HG02943 (cell line): Measurements from ENCODE around the gene TCF3.
"Not testable (repeated sequence)": the region's sequence is repeated elsewhere in the genome, so short reads cannot be mapped to it uniquely, and the experiment has no call there.

Source experiments
- ATAC-seq: cut with Tn5 transposase; IDR thresholded peaks from one replicate; pipeline ENCODE4 v1.9.1; 2021; ENCODE audit warnings: mild to moderate bottlenecking, low read depth, moderate library complexity; ENCODE audit not compliant: unreplicated experiment

The TCF3 gene

GRCh38 chr19:1673645-1674292 lies 21.4 kb upstream of the TCF3 start:
- no peak for ATAC-seq

GRCh38 chr19:1672769-1673644 lies 20.6 kb upstream of the TCF3 start:
- ATAC-seq = no peak

GRCh38 chr19:1672038-1672768 lies 19.8 kb upstream of the TCF3 start:
- ATAC-seq = no peak

GRCh38 chr19:1671716-1672037 lies 19.3 kb upstream of the TCF3 start:
- ATAC-seq = no peak

- ATAC-seq = not testable (repeated sequence)
These were observed 18.3 kb upstream of the TCF3 start for GRCh38 chr19:1670747-1671146.

- ATAC-seq = no peak
These were observed 16.3 kb upstream of the TCF3 start for GRCh38 chr19:1668486-1669270.

- no peak for ATAC-seq
These were observed 15.7 kb upstream of the TCF3 start for GRCh38 chr19:1668048-1668485.

GRCh38 chr19:1665565-1666047 lies 13.2 kb upstream of the TCF3 start:
- no peak for ATAC-seq

- ATAC-seq = no peak
These were observed 11.4 kb upstream of the TCF3 start for GRCh38 chr19:1663852-1664251.

GRCh38 chr19:1663227-1663626 lies 10.8 kb upstream of the TCF3 start:
- not testable (repeated sequence) for ATAC-seq

GRCh38 chr19:1661995-1662394 lies 9.6 kb upstream of the TCF3 start:
- no peak for ATAC-seq

- ATAC-seq = no peak
These were observed 6.6 kb upstream of the TCF3 start for GRCh38 chr19:1659084-1659427.

- no peak for ATAC-seq
These were observed 6.0 kb upstream of the TCF3 start for GRCh38 chr19:1658150-1659083.

- ATAC-seq = no peak
These were observed 5.3 kb upstream of the TCF3 start for GRCh38 chr19:1657746-1658145.

- no peak for ATAC-seq
These were observed 4.6 kb upstream of the TCF3 start for GRCh38 chr19:1656988-1657536.

GRCh38 chr19:1655987-1656608 lies 3.7 kb upstream of the TCF3 start:
- no peak for ATAC-seq

- ATAC-seq = no peak
These were observed 2.9 kb upstream of the TCF3 start for GRCh38 chr19:1655131-1655981.
